Measurements from ENCODE around the gene RIPK3.
"Not testable (repeated sequence)": the region's sequence is repeated elsewhere in the genome, so short reads cannot be mapped to it uniquely, and the experiment has no call there.

RIPK3 gene

GRCh38 chr14:24337144-24337823, 2.5 kb downstream of the RIPK3 start:
- peaks cover 4% of the 10 kb centered on the region for H3K36me3 Mint-ChIP-seq
- no peaks in the 10 kb centered on the region for H3K9me3 Mint-ChIP-seq
- H3K27ac Mint-ChIP-seq, result no peak overlapping the region
- H3K27me3 Mint-ChIP-seq, result peaks cover 4% of the 10 kb centered on the region
- peaks cover 34% of the 10 kb centered on the region for H3K4me1 Mint-ChIP-seq
- no peak overlapping the region for H3K4me3 Mint-ChIP-seq

- Mint-ChIP-seq H3K4me1 (peaks cover 38% of the 10 kb centered on the region), H3K4me3 (peak overlapping the region; percentile 49), H3K27ac (no peak overlapping the region), H3K9me3 (no peaks in the 10 kb centered on the region), H3K36me3 (peaks cover 4% of the 10 kb centered on the region), H3K27me3 (peaks cover 6% of the 10 kb centered on the region)
Observed at GRCh38 chr14:24335461-24336171, 4.2 kb downstream of the RIPK3 start.

GRCh38 chr14:24334431-24335291, 5.1 kb downstream of the RIPK3 start, which contains the start of gene ADCY4:
ADCY4 (minus strand) TSS chr14:24335071; CDS start chr14:24334652, 419 bp downstream.
- Mint-ChIP-seq H3K4me3 (peak within 1 kb of the TSS; percentile 57), H3K27ac (no peak within 1 kb of the TSS), H3K27me3 (peaks cover 6% of the 10 kb centered on the region), H3K9me3 (no peaks in the 10 kb centered on the region), H3K4me1 (peaks cover 32% of the 10 kb centered on the region), H3K36me3 (peaks cover 4% of the 10 kb centered on the region)

- Mint-ChIP-seq H3K4me1 (peaks cover 30% of the 10 kb centered on the region), H3K27ac (peak overlapping the region; percentile 71), H3K27me3 (peaks cover 6% of the 10 kb centered on the region), H3K9me3 (no peaks in the 10 kb centered on the region), H3K4me3 (peak overlapping the region; percentile 88), H3K36me3 (peaks cover 2% of the 10 kb centered on the region)
Observed at GRCh38 chr14:24332268-24332993, 7.4 kb downstream of the RIPK3 start.

- H3K4me1 Mint-ChIP-seq, result peaks cover 34% of the 10 kb centered on the region
- H3K4me3 Mint-ChIP-seq, result peak overlapping the region; percentile 88
- H3K36me3 Mint-ChIP-seq, result peaks cover 2% of the 10 kb centered on the region
- peak overlapping the region; percentile 71 for H3K27ac Mint-ChIP-seq
- H3K27me3 Mint-ChIP-seq, result peaks cover 6% of the 10 kb centered on the region
- no peaks in the 10 kb centered on the region for H3K9me3 Mint-ChIP-seq
Observed at GRCh38 chr14:24331731-24332267, 8.0 kb downstream of the RIPK3 start.

- no peak overlapping the region for H3K4me3 Mint-ChIP-seq
- H3K27ac Mint-ChIP-seq, result no peak overlapping the region
- H3K27me3 Mint-ChIP-seq, result peaks cover 6% of the 10 kb centered on the region
- H3K4me1 Mint-ChIP-seq, result peaks cover 34% of the 10 kb centered on the region
- no peaks in the 10 kb centered on the region for H3K9me3 Mint-ChIP-seq
- H3K36me3 Mint-ChIP-seq, result peaks cover 2% of the 10 kb centered on the region
Observed at GRCh38 chr14:24330973-24331674, 8.7 kb downstream of the RIPK3 start.

GRCh38 chr14:24329736-24330135, 10.1 kb downstream of the RIPK3 start:
- Mint-ChIP-seq H3K36me3 (no peaks in the 10 kb centered on the region), H3K4me1 (peaks cover 34% of the 10 kb centered on the region), H3K9me3 (no peaks in the 10 kb centered on the region), H3K27me3 (peaks cover 5% of the 10 kb centered on the region), H3K27ac (no peak overlapping the region), H3K4me3 (no peak overlapping the region)

- H3K4me1 Mint-ChIP-seq, result peaks cover 32% of the 10 kb centered on the region
- H3K9me3 Mint-ChIP-seq, result no peaks in the 10 kb centered on the region
- H3K27me3 Mint-ChIP-seq, result peaks cover 5% of the 10 kb centered on the region
- H3K4me3 Mint-ChIP-seq, result no peak overlapping the region
- H3K36me3 Mint-ChIP-seq, result no peaks in the 10 kb centered on the region
- no peak overlapping the region for H3K27ac Mint-ChIP-seq
Observed at GRCh38 chr14:24329073-24329663, 10.6 kb downstream of the RIPK3 start.

- not testable (repeated sequence) for H3K4me3 Mint-ChIP-seq
Observed at GRCh38 chr14:24327914-24328313, 11.9 kb downstream of the RIPK3 start.

GRCh38 chr14:24327303-24327702, 12.5 kb downstream of the RIPK3 start:
- Mint-ChIP-seq H3K9me3 (no peaks in the 10 kb centered on the region), H3K4me3 (no peak overlapping the region), H3K36me3 (no peaks in the 10 kb centered on the region), H3K27me3 (peaks cover 3% of the 10 kb centered on the region), H3K4me1 (peaks cover 24% of the 10 kb centered on the region), H3K27ac (no peak overlapping the region)

More at GRCh38 chr14:24327914-24328313, 11.9 kb downstream of the RIPK3 start:
- H3K36me3 Mint-ChIP-seq, H3K27me3 Mint-ChIP-seq, H3K27ac Mint-ChIP-seq, H3K9me3 Mint-ChIP-seq: not testable (repeated sequence)
- peaks cover 25% of the 10 kb centered on the region for H3K4me1 Mint-ChIP-seq

GRCh38 chr14:24325963-24326362, 13.8 kb downstream of the RIPK3 start:
- H3K4me3 Mint-ChIP-seq, result no peak overlapping the region
- H3K27ac Mint-ChIP-seq, result no peak overlapping the region

GRCh38 chr14:24325041-24325530, 14.7 kb downstream of the RIPK3 start:
- Mint-ChIP-seq H3K4me3 (no peak overlapping the region), H3K9me3 (no peaks in the 10 kb centered on the region), H3K27ac (no peak overlapping the region), H3K36me3 (no peaks in the 10 kb centered on the region), H3K4me1 (peaks cover 19% of the 10 kb centered on the region), H3K27me3 (no peaks in the 10 kb centered on the region)

More at GRCh38 chr14:24325963-24326362, 13.8 kb downstream of the RIPK3 start:
- H3K9me3 Mint-ChIP-seq, result no peaks in the 10 kb centered on the region
- H3K4me1 Mint-ChIP-seq, result peaks cover 19% of the 10 kb centered on the region
- no peaks in the 10 kb centered on the region for H3K27me3 Mint-ChIP-seq
- H3K36me3 Mint-ChIP-seq, result no peaks in the 10 kb centered on the region

GRCh38 chr14:24324024-24324423, 15.8 kb downstream of the RIPK3 start:
- Mint-ChIP-seq H3K4me1 (peaks cover 15% of the 10 kb centered on the region), H3K27me3 (no peaks in the 10 kb centered on the region), H3K4me3 (no peak overlapping the region), H3K27ac (no peak overlapping the region), H3K9me3 (no peaks in the 10 kb centered on the region), H3K36me3 (no peaks in the 10 kb centered on the region)

- Mint-ChIP-seq H3K27me3 (no peaks in the 10 kb centered on the region), H3K4me3 (no peak overlapping the region), H3K36me3 (no peaks in the 10 kb centered on the region), H3K4me1 (peaks cover 10% of the 10 kb centered on the region), H3K9me3 (no peaks in the 10 kb centered on the region), H3K27ac (no peak overlapping the region)
Observed at GRCh38 chr14:24323341-24323740, 16.4 kb downstream of the RIPK3 start.
